HT-29 (cell line): ENCODE data around the gene SEPHS1. TPM values are rescaled to one million over a fixed set of nuclear protein-coding genes. Genes with fewer than 3 reads are reported as not detected.
A peak's percentile ranks its signal among the peaks of the same experiment; 100 is the strongest.
"Not testable (repeated sequence)": the region's sequence is repeated elsewhere in the genome, so short reads cannot be mapped to it uniquely, and the experiment has no call there.

Experiments
- DNase-seq: peaks from one replicate; pipeline ENCODE4 v3.0.0-alpha.2; 2015; ENCODE audit warnings: low spot score
- total RNA-seq: library from RNA; depleted of rRNA; stranded (reverse); fragments of >200 nt; shearing (Covaris generic); gene quantifications from 2 replicates; pipeline ENCODE4 v1.2.3, GENCODE V29; 2014; rRNA removed

The SEPHS1 gene
- total RNA-seq: 53.8 and 58.8 TPM in 2 replicates

- DNase-seq: peak; percentile 72
Observed at GRCh38 chr10:13348216-13349017, at the start of gene SEPHS1. TSS of gene SEPHS1 (minus strand) at chr10:13348293. CDS start at chr10:13344950, 3,343 bp downstream.

- no peak for DNase-seq
Observed at GRCh38 chr10:13397052-13397451, 49.0 kb upstream of the SEPHS1 start.

- DNase-seq: no peak
Observed at GRCh38 chr10:13396369-13396768, 48.3 kb upstream of the SEPHS1 start.

- no peak for DNase-seq
Observed at GRCh38 chr10:13395540-13395939, 47.4 kb upstream of the SEPHS1 start.

DNA sequence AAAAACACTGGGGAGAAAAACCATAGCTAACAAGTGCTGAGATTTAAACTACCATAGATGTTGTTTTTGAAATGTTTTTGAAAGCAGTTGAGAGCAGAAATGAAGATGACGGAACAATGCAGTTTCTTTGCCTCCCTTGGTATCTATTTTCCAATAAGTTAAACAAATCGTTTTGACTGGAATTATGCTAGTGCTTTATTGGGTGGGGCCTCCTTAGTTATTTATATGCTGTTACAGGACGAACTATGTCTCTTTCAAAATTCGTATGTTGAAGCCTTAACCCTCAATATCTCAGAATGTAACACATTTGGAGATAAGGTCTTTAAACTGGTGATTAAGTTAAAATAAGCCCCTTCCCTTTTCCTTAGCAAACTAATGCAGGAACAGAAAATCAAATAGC, 45.5 kb upstream of the SEPHS1 start:
- DNase-seq: no peak

DNA sequence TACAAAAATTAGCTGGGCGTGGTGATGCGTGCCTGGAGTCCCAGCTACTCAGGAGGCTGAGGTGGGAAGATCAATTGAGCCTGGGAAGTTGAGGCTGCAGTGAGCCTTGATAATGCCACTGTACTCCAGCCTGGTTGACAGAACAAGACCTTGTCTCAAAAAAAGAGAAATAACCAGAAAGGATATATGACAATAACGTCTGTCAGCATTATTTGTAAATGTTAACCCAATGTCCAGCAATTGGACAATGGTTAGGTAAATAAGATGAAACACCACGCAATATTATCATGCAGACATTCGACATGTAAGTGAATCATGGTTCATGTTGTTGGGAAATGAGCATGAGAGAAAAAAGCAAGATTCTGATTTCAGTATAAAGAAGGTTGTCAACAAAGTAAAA, 44.6 kb upstream of the SEPHS1 start:
- no peak for DNase-seq

- DNase-seq: no peak
Observed at GRCh38 chr10:13390604-13391522, 42.8 kb upstream of the SEPHS1 start.

DNA sequence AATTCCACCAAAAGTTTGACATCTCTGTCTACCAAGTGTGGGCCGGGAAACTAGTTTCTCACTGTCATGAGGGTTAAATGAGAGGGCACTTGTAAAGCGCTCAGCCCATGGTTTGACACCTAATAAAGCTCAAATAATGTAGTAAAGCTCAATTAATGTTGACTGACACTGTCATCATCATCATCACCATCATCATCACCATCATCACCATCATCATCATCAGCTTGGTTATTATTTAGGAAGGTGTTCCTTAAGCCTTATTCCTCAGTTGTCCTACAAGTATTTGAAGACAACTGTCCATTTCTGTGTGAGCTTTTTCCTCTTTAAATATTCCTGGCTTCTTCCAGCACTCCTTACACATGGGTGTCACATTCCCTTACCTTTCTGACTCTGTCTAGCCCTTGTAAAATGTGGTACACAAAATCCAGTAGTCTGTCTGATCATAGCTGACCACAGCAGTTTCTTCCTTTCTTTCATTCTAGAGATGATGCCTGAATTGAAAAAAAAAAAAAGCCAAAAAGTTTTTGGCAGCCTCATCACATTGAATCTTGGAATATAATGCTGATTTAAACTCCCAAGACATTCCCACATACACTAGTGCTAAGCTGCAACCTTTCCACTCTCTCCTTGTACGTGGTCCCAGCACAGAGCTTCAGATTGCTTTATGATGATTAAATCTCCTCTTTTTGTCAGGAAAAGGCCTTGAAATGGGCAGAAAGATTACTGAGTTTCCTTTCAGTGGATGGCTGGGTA, 40.6 kb upstream of the SEPHS1 start:
- no peak for DNase-seq

- DNase-seq: no peak
Observed at GRCh38 chr10:13386021-13386420, 37.9 kb upstream of the SEPHS1 start.

DNA sequence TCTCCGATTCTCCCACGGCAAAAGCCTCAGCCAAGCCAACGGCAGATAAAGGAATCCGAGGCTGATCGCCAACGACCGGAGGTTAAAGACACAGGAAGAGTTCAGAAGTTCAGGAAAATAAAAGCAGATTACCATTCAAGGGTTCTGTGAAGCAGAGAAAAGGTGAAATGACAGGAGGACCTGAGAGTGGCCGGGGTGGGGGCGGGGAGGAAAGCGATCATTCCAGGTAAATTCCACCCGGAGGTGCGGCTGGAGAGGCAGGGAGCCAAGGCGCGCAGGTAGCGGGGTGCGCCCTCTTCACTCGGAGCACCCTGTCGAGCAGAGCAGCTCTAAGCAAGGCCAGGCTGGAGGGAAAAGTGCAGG, 35.3 kb upstream of the SEPHS1 start:
- DNase-seq: peak; percentile 78

DNA sequence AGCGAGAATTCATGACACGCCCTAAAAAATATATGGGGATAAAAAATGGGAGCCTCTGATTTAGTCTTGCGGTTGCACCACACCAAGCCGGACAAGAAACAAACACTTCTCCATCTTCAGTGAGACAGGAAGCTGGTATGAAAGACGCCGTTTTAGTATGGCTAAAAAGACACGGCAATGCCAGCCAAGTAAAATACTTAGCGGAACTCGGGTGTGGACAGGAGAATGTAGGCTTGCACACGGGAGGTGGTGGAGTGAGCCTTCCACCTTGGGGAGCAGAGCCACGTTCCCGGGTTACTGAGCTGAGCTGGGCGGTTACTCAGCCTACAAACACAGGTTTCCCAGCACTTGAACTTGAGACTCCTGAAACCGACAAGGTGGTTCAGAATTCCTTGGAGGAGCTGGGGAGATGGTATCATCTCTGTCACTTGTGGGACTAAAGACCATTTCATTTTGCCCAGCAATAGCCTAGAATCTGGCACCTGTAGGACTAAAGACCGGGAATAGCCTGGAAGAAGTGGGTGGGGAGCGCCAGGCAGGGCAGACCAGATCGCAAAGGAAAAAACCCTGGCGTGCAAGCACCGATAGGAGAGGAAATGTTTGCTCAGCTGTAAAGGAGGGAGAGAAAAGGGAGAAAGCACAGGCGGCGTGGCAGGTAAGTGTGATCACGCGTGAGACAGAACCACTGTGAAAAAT, 34.8 kb upstream of the SEPHS1 start:
- DNase-seq: peak; percentile 80

DNA sequence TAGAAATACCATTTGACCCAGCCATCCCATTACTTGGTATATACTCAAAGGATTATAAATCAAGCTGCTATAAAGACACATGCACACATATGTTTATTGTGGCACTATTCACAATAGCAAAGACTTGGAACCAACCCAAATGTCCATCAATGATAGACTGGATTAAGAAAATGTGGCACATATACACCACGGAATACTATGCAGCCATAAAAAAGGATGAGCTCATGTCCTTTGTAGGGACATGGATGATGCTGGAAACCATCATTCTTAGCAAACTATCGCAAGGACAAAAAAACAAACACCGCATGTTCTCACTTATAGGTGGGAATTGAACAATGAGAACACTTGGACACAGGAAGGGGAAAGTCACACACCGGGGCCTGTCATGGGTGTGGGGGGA, 31.0 kb upstream of the SEPHS1 start:
- DNase-seq: not testable (repeated sequence)

DNA sequence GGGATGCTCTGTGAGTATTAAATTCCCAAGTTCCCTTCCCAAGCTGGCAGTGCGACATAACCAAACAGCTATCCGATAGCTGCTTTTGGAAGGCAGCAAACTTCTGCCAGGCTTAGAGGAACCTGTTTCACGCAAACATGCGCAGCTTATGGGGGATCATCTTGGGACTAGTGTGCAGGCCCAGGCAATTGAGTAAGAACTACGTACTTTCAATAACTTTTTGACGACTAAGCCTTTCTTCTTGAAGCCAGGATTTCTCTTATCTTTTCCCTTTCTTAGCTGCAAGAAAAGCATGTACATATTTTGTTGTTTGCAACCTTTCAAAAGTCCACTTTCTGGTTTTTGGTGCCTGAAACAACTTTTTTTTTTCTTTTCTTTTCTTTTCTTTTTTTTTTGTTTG, 28.7 kb upstream of the SEPHS1 start:
- no peak for DNase-seq

DNA sequence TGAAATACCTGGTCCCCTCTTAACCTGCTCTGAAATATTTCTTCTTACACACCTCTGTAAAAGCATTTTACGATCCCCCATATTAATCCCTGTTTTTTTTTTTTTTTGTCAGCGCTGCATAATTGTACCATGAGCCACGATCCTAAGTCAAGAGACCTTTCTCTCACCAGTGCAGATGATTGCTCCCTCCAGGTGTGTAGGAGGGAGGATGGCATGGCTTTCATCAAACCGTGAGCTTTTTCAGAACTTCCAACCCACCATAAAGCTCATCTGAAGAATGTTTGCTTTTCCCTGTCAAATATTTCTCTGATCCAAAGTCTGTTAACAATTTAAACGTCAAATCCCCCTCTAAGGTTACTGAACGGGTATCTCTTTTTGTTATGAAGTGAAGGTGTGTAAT, 28.2 kb upstream of the SEPHS1 start:
- DNase-seq: no peak

DNA sequence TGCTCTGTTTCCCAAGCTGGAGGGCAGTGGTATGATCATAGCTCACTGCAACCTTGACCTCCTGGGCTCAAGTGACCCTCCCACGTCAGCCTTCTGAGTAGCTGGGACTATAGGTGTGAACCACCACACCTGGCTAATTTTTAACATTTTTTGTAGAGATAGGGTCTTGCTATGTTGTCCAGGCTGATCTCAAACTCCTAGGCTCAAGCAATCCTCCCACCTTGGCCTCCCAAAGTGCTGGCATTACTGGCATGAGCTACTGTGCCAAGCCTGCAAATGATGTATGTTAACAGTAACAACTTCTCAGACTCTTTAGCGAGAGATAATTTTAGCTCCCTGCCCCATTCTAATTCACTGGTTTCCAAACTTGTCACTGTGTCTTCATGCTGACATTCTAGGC, 27.7 kb upstream of the SEPHS1 start:
- no peak for DNase-seq

DNA sequence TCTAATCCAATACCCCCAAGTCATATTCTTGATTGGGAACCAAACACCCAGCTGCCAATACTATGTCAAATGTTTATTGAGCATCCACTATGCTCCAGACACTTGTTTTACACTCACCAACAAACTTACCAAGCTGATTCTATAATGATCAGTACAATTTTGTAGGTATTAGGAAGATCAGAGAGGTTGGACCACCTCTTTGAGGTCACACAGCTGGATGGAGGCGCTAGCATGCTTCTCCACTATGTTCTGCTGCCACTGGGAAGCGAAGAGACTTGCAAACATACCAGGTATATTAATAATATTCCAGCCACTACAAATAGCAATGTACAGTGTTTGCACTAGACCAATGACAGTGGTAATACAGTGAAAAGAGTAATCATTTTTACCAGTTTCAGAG, 25.6 kb upstream of the SEPHS1 start:
- DNase-seq: no peak

- DNase-seq: no peak
Observed at GRCh38 chr10:13372524-13372923, 24.4 kb upstream of the SEPHS1 start.

- peak; percentile 100 for DNase-seq
Observed at GRCh38 chr10:13371897-13372470, 23.9 kb upstream of the SEPHS1 start.

DNA sequence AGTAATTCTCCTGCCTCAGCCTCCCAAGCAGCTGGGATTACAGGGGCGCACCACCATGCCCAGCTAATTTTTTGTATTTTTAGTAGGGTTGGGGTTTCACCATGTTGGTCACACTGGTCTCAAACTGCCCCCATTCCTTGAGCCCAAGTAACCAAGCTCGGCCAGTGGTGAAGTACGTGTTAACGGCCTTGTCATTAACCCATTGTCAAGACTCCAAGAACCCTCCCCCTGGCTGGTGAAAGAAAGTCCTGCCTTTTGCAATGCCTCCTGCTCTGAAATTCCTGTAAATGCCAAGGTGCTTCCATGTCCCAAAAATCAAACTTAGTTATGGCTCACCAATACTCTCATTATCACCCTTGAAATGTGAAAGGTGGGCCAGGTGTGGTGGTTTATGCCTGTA, 18.8 kb upstream of the SEPHS1 start:
- DNase-seq: no peak

DNA sequence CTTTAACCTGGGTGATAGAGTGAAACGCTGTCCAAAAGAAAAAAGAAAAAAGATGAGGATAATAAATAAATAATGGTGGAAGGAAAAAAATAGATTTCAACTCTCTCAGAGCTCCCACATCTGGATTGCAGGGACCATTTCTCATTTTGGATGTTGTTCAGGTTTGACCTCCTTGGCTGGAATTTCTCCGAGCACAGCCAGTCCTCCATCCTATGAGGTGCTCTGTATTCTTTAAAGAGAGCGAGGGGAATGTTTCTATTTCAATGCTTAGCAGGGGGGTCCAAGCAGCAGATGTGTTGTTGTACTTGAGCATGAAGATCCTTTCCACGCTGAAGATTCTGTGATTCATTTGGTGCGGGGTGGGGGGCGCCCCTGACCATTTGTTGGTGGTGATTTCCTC, 17.7 kb upstream of the SEPHS1 start:
- DNase-seq: no peak

GRCh38 chr10:13365243-13365642, 17.1 kb upstream of the SEPHS1 start:
- no peak for DNase-seq
